Fibroblast of skin of left quadriceps (primary cell): ENCODE data around the gene ZPR1.
"Not testable (repeated sequence)": the region's sequence is repeated elsewhere in the genome, so short reads cannot be mapped to it uniquely, and the experiment has no call there.

Experiments
- DNase-seq, 2 experiments: peaks; one replicate each; pipeline ENCODE4 v3.0.0-alpha.2; 2013; ENCODE audit warnings: low read depth in 2 of 2

ZPR1 gene

GRCh38 chr11:116823031-116823843 is 35.4 kb upstream of the ZPR1 start, which contains the start of gene APOA4:
Gene APOA4, minus strand, starts transcription at chr11:116823304. Its CDS starts 113 bp downstream, at chr11:116823191.
- DNase-seq: no peak

- DNase-seq: no peak
Observed at GRCh38 chr11:116822575-116822974, 34.8 kb upstream of the ZPR1 start.

GRCh38 chr11:116821050-116821918 is 33.5 kb upstream of the ZPR1 start:
- no peak for DNase-seq

GRCh38 chr11:116819049-116819448 is 31.2 kb upstream of the ZPR1 start:
- DNase-seq: no peak

- DNase-seq: no peak
Observed at GRCh38 chr11:116814502-116814901, 26.7 kb upstream of the ZPR1 start.

- no peak for DNase-seq
Observed at GRCh38 chr11:116813781-116814471, 26.1 kb upstream of the ZPR1 start.

GRCh38 chr11:116813170-116813569 is 25.3 kb upstream of the ZPR1 start:
- DNase-seq: no peak

GRCh38 chr11:116812109-116812508 is 24.3 kb upstream of the ZPR1 start:
- no peak for DNase-seq

- no peak for DNase-seq
Observed at GRCh38 chr11:116811194-116811593, 23.4 kb upstream of the ZPR1 start.

- DNase-seq: no peak
Observed at GRCh38 chr11:116808262-116809175, 20.7 kb upstream of the ZPR1 start.

GRCh38 chr11:116807601-116808261 is 19.9 kb upstream of the ZPR1 start:
- no peak for DNase-seq

GRCh38 chr11:116804001-116804400 is 16.2 kb upstream of the ZPR1 start:
- DNase-seq: no peak

GRCh38 chr11:116801662-116802061 is 13.8 kb upstream of the ZPR1 start:
- DNase-seq: not testable (repeated sequence)

GRCh38 chr11:116800610-116801009 is 12.8 kb upstream of the ZPR1 start:
- no peak for DNase-seq

GRCh38 chr11:116798368-116798767 is 10.5 kb upstream of the ZPR1 start:
- DNase-seq: no peak

GRCh38 chr11:116797816-116798215 is 10.0 kb upstream of the ZPR1 start:
- DNase-seq: no peak

GRCh38 chr11:116796548-116796947 is 8.7 kb upstream of the ZPR1 start:
- DNase-seq: no peak

GRCh38 chr11:116794851-116795250 is 7.0 kb upstream of the ZPR1 start:
- no peak for DNase-seq

- DNase-seq: no peak
Observed at GRCh38 chr11:116793772-116794097, 5.9 kb upstream of the ZPR1 start.

- peak; percentile 36 to 47 for DNase-seq
Observed at GRCh38 chr11:116792869-116793771, 5.3 kb upstream of the ZPR1 start.
